Stimulated activated CD4-positive, alpha-beta T cell treated with anti-CD3 and anti-CD28 coated beads, TNF-alpha, amount 100 ng/mL, for 4 hours (primary cell): ENCODE measurements around the gene ENTPD7.
"Not testable (repeated sequence)": the region's sequence is repeated elsewhere in the genome, so short reads cannot be mapped to it uniquely, and the experiment has no call there.

Experiments used
- DNase-seq, 3 experiments: peaks; one replicate each; pipeline ENCODE4 v3.0.0-alpha.2; 2020; ENCODE audit warnings: low read depth in 3 of 3

The ENTPD7 gene

GRCh38 chr10:99685597-99685967 is 26.3 kb downstream of the ENTPD7 start:
- no peak for DNase-seq

DNA sequence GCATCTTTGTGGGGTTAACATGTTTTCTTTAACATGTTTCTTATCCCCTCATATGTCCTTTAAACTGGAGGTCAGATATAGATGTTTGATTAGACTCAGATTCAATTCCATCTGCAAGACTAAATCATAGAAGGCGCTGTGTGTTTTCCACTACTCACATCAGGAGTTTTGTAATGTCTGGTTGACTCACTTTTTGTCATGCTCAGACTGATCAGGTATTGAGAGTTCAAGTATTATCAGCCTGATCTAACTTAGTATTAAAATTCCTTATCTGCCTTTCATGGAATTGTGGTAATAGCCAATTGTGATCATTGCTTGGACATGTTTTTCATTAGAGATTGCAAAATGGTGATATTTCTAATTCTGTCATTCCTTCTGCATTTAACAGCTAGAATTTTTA is 30.2 kb downstream of the ENTPD7 start:
- DNase-seq = no peak

- no peak for DNase-seq
Observed at GRCh38 chr10:99693933-99694583, 34.7 kb downstream of the ENTPD7 start.

DNA sequence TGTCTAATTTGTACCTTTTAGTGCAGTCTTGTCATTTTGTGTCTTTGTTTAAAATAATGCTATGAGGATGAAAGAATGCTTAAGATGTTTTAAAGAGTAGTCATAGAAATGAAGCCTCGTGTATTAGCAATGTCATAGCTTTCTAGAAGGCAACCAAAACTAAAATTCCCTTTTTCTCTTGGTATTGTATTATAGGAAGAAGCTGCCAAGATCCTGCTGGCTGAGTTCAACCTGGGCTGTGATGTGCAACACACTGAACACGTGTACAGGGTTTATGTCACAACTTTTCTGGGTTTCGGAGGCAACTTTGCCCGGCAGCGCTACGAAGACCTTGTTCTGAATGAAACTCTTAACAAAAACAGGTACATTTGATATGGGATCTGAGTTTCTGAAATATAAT is 36.5 kb downstream of the ENTPD7 start:
- DNase-seq = no peak

- DNase-seq = no peak
Observed at GRCh38 chr10:99698504-99699080, 39.3 kb downstream of the ENTPD7 start.

GRCh38 chr10:99700649-99701048 is 41.3 kb downstream of the ENTPD7 start:
- DNase-seq = no peak

- DNase-seq = no peak
Observed at GRCh38 chr10:99708428-99709012, 49.2 kb downstream of the ENTPD7 start.

- DNase-seq = no peak
Observed at GRCh38 chr10:99709480-99710229, 50.3 kb downstream of the ENTPD7 start.

DNA sequence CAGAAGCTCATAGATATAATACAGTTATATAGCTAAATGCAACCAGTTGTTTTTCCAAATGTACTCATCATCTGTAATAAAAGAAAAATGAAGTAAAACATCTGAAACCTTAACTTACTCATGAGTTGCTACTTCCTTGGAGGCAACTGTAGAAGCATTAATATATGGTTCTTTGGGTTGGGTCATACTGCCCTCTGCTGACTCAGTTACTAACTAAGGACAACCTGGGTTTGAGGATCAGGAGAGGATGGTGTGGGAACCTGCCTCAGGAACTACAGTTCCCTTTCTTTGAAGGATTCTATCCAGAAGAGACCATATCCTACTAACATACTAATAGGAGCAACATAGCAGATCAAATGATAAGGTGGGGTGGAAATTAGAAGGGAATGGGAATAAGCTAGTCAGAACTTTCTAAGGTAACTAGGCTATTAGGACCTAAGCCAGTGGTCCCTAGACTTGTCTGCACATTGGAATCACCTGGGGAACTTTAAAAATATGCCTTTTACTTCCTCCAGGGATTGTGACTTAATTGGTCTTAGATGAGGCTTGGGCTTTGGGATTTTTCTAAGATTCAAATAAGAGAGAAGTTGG is 51.9 kb downstream of the ENTPD7 start:
- peak in 1 of 3 experiments; percentile 5 for DNase-seq

GRCh38 chr10:99714446-99714845 is 55.1 kb downstream of the ENTPD7 start:
- DNase-seq = no peak

DNA sequence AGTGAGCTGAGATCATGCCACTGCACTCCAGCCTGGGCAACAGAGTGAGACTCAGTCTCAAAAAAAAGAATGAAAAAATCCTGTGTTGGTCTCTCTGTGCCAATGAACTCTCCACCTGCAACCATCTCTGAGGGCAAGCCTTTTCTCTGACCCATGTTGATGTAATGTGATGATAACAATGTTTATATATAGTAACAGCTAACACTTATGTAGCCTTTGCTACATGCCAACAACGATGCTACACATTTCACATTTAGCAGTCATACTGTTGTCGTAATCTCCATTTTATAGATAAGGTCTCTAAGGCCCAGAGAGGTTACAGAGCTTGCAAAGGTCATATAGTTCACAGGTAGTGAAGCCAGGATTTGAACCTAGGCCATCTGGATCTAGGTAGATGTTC is 61.1 kb downstream of the ENTPD7 start:
- DNase-seq = no peak

- no peak for DNase-seq
Observed at GRCh38 chr10:99730026-99730425, 70.7 kb downstream of the ENTPD7 start.

GRCh38 chr10:99731306-99732032 is 72.2 kb downstream of the ENTPD7 start:
- DNase-seq = no peak

DNA sequence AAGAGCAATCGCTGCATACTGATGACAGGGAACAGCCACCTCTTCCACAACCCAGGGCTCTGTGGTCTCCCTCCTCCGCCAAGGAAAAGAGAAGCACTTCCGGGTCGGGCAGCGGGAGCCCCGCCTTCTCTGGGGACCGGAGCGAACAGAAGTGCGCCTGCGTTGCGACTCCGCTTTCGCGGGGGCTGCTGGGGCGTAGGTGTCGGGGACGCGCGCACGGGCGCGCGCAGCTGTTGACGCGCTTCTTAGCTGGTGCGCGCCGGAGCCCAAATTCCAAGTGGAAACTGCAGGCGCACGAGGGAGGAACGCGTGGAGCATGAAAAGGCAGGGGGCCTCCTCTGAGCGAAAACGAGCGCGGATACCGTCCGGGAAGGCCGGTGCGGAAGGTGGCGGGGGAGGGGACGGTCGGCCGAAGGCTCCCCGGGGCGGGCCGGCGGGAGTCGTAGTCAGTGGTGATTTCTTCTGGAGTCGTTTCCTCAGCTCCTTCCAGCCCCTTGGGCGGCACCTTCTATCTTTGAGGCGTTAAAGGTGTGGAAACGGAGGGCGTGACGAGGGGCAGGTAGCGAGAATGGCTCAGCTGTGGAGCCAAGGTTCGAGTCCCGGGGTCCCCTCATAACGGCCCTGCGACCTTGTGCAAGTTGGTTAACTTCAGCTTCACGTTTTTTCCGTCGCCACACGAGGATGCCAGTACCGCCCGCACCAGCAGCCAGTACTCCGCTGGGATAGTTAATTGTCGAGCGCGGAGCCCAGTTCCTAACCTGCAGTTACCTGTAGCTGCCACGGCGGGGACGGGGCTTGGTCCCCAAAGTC is 72.9 kb downstream of the ENTPD7 start, which contains the start of the genes COX15 and CUTC:
TSS of gene COX15 (minus strand) at position 95 of the 810 bp plus-strand sequence. CDS start at position 17, 78 bp downstream.
TSS of gene CUTC (plus strand) at position 202 of the 810 bp plus-strand sequence. CDS start at position 317, 115 bp downstream.
- peak; percentile 88 to 89 (median 89) for DNase-seq

- DNase-seq = no peak
Observed at GRCh38 chr10:99733366-99733765, 74.1 kb downstream of the ENTPD7 start.

- DNase-seq = not testable (repeated sequence)
Observed at GRCh38 chr10:99734111-99734510, 74.8 kb downstream of the ENTPD7 start.

DNA sequence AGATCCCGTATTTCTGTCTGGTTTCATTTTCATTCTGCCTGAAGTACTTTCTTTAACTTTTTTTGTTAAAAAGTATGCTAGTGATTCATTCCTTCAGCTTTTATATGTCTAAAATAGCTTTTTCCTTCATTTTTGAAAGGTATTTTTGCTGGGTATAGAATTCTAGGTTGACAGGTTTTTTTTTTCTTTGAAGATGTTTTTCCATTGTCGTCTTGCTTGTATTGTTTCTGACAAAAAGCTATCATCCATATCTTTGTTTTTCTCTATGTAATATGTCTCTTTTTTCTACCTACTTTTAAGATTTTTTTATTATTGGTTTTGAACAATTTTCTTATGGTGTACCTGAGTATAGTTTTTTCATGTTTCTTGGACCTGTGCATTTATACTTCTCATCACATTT is 81.0 kb downstream of the ENTPD7 start:
- DNase-seq = no peak

DNA sequence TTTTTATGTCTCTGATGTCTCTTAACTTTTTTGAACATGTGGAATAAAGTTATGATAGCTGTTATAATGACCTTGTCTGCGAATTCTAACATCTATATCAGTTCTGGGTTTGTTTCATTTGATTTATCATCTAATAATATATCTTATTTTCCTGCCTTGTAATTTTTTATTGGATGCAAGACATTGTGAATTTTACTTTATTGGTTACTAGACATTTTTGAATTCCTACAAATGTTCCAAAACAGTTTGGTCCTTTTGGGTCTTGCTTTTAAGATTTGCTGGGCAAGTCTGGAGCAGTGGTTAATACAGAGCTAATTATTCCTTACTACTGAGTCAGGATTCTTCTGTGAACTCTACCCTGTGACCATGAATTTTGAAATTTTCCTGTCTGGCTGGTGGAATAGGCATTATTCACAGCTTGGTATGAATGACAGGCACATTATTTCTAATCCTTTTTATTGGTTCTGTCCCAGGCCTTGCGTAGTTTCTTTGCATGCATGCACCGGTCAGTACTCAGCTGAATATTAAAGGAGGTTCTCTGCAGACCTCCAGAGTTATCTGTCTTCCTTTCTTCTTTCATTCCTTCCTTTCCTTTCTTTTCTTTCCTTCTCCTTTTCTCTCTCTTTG is 81.7 kb downstream of the ENTPD7 start:
- DNase-seq = no peak

DNA sequence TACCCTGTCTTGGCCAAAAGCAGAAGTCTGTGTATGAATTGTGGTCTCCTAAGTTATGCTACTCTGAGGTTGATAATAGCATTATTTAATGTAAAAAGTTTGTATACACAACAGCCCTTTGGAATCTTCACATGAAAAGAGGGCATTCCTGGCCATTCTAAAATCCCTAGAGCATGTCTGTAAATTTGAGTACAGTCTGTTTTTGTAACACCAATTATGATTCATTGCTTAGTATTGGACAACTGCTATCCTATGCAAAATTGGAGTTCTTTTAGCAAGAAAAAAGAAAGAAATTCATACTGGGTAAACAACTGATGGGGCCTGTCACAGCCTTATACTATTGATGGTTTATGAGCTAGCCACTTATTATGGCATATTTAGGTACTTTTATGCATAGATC is 82.9 kb downstream of the ENTPD7 start:
- DNase-seq = no peak

DNA sequence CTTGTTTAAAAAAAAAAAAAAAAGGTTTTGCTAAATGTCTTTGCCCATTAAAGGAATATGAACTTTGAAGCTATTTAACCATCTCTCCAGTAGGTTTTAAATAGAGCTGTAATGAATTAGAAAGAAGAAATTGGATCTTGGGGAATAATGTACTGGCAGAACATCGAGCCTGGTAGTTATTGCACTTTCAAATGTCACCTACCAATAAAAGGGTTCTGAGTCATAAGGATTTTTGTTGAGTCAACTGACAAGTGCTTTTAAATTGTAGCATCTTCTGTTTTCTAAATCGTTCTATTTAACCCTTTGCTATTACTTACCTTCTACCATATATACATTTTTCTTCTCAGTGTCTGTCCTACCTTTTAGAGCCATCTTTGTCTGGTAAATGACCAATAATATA is 83.4 kb downstream of the ENTPD7 start:
- DNase-seq = no peak
